HuH-7 (cell line): ENCODE data around the gene EIF4A3.
A peak's percentile ranks its signal among the peaks of the same experiment; 100 is the strongest.

Source experiments
- DNase-seq: peaks from one replicate; pipeline ENCODE4 v3.0.0; 2011; ENCODE audit warnings: low spot score

EIF4A3 gene

GRCh38 chr17:80111702-80112470 lies 35.0 kb downstream of the EIF4A3 start:
- DNase-seq, result no peak

- DNase-seq, result no peak
Observed at GRCh38 chr17:80110927-80111701, 35.8 kb downstream of the EIF4A3 start.

GRCh38 chr17:80110447-80110812 lies 36.5 kb downstream of the EIF4A3 start:
- no peak for DNase-seq

- DNase-seq, result no peak
Observed at GRCh38 chr17:80109713-80110446, 37.0 kb downstream of the EIF4A3 start.

DNA sequence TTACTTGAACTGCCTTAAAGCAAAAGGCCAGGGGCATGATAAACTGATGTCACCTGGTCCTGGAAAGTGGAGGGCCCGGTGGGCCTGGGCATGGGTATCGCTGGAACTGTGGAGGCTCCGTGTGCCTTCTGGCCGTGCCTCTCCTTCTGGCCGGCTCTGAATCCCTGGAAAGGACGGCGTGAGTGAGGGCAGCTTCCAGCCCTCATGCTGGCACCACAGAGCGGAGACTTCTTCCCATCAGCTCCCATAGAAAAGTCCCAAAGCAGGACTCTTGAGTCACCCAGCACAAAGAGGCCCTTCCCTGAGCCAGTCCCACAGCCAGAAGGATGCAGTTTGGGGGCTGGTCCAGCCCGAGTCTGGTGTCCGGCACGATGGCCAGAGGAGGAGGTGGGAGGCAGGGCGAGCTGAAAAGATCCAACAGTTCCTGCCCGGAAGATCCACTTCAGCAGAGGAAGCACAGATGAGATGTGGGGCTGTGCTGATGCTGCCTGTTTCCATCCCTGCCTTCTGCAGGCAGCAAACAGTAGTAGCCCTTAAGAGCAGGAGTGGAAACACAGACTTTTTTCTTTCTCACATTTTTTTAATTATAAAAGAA lies 37.8 kb downstream of the EIF4A3 start:
- no peak for DNase-seq

DNA sequence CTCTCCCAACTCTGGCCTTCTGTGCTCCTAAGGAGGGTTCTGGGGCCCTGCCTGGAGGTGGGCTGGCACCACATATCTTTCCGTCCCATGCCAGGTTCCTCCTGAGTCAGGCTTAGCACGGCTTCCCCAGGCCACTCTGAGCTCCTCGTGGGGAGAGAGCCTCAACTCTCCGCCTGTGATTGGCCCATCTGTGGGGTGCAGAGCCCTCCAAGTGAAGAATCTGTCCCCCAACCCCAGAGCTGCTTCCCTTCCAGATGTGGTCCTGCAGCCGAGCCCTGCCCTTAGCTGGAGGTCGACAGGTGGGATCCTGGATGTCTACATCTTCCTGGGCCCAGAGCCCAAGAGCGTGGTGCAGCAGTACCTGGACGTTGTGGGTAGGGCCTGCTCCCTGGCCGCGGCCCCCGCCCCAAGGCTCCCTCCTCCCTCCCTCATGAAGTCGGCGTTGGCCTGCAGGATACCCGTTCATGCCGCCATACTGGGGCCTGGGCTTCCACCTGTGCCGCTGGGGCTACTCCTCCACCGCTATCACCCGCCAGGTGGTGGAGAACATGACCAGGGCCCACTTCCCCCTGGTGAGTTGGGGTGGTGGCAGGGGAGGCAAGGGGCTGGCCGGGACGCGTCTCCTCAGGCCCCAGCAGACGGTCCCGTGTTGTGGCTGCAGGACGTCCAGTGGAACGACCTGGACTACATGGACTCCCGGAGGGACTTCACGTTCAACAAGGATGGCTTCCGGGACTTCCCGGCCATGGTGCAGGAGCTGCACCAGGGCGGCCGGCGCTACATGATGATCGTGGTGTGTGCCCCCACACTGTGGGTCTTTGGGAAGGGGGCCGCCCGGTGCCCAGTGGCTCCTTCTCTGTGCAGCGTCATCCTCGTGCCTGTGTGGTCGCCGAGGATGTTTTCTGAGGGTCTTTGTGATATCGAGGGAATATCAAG lies 38.6 kb downstream of the EIF4A3 start:
- DNase-seq, result no peak

- no peak for DNase-seq
Observed at GRCh38 chr17:80107231-80108021, 39.5 kb downstream of the EIF4A3 start.

GRCh38 chr17:80106751-80107150 lies 40.2 kb downstream of the EIF4A3 start:
- DNase-seq, result no peak

- no peak for DNase-seq
Observed at GRCh38 chr17:80106176-80106575, 40.8 kb downstream of the EIF4A3 start.

- DNase-seq, result no peak
Observed at GRCh38 chr17:80105762-80106161, 41.2 kb downstream of the EIF4A3 start.

GRCh38 chr17:80104956-80105375 lies 42.0 kb downstream of the EIF4A3 start:
- no peak for DNase-seq

DNA sequence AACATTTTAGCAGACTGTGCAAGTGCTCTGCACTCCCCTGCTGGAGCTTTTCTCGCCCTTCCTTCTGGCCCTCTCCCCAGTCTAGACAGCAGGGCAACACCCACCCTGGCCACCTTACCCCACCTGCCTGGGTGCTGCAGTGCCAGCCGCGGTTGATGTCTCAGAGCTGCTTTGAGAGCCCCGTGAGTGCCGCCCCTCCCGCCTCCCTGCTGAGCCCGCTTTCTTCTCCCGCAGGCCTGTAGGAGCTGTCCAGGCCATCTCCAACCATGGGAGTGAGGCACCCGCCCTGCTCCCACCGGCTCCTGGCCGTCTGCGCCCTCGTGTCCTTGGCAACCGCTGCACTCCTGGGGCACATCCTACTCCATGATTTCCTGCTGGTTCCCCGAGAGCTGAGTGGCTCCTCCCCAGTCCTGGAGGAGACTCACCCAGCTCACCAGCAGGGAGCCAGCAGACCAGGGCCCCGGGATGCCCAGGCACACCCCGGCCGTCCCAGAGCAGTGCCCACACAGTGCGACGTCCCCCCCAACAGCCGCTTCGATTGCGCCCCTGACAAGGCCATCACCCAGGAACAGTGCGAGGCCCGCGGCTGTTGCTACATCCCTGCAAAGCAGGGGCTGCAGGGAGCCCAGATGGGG lies 42.5 kb downstream of the EIF4A3 start:
- no peak for DNase-seq

- no peak for DNase-seq
Observed at GRCh38 chr17:80103449-80104085, 43.4 kb downstream of the EIF4A3 start.

DNA sequence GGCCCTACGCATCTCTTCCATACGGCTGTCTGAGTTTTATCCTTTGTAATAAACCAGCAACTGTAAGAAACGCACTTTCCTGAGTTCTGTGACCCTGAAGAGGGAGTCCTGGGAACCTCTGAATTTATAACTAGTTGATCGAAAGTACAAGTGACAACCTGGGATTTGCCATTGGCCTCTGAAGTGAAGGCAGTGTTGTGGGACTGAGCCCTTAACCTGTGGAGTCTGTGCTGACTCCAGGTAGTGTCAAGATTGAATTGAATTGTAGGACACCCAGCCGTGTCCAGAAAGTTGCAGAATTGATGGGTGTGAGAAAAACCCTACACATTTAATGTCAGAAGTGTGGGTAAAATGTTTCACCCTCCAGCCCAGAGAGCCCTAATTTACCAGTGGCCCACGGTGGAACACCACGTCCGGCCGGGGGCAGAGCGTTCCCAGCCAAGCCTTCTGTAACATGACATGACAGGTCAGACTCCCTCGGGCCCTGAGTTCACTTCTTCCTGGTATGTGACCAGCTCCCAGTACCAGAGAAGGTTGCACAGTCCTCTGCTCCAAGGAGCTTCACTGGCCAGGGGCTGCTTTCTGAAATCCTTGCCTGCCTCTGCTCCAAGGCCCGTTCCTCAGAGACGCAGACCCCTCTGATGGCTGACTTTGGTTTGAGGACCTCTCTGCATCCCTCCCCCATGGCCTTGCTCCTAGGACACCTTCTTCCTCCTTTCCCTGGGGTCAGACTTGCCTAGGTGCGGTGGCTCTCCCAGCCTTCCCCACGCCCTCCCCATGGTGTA lies 44.1 kb downstream of the EIF4A3 start:
- no peak for DNase-seq

DNA sequence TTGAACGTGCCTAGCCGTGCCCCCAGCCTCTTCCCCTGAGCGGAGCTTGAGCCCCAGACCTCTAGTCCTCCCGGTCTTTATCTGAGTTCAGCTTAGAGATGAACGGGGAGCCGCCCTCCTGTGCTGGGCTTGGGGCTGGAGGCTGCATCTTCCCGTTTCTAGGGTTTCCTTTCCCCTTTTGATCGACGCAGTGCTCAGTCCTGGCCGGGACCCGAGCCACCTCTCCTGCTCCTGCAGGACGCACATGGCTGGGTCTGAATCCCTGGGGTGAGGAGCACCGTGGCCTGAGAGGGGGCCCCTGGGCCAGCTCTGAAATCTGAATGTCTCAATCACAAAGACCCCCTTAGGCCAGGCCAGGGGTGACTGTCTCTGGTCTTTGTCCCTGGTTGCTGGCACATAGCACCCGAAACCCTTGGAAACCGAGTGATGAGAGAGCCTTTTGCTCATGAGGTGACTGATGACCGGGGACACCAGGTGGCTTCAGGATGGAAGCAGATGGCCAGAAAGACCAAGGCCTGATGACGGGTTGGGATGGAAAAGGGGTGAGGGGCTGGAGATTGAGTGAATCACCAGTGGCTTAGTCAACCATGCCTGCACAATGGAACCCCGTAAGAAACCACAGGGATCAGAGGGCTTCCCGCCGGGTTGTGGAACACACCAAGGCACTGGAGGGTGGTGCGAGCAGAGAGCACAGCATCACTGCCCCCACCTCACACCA lies 44.8 kb downstream of the EIF4A3 start:
- peak; percentile 52 for DNase-seq

DNA sequence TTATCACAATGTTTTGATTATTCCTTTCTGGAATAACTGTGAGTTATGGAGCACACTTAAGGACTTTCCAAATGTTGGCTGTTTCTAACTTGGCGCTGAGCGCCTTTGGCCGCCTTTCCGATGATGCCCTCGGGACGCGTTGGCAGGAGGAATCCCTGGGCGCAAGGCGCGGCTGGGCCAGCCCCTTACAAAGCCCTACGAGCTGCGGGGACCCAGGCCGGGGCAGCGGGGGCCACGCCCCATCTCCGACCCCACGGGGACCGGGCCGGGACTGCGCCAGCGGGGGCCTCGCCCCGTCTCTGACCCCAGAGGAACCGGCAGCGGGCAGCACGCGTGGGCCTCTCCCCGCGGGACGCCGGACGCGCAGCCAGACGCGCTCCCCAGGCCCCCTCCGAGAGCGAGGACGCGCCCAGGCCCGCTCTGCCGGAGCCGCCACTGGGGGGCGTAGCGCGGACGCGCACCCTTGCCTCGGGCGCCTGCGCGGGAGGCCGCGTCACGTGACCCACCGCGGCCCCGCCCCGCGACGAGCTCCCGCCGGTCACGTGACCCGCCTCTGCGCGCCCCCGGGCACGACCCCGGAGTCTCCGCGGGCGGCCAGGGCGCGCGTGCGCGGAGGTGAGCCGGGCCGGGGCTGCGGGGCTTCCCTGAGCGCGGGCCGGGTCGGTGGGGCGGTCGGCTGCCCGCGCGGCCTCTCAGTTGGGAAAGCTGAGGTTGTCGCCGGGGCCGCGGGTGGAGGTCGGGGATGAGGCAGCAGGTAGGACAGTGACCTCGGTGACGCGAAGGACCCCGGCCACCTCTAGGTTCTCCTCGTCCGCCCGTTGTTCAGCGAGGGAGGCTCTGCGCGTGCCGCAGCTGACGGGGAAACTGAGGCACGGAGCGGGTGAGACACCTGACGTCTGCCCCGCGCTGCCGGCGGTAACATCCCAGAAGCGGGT lies 45.6 kb downstream of the EIF4A3 start, which contains the start of gene GAA:
TSS of gene GAA (plus strand) at position 571 of the 935 bp plus-strand sequence. CDS start 3,006 bp downstream, outside the sequence.
- DNase-seq, result peak; percentile 99

- no peak for DNase-seq
Observed at GRCh38 chr17:80100035-80100323, 46.9 kb downstream of the EIF4A3 start.
